HG03025 (cell line): ENCODE measurements around the gene HOXC9.

ENCODE experiments used
- ATAC-seq: cut with Tn5 transposase; IDR thresholded peaks from one replicate; pipeline ENCODE4 v1.9.1; 2021; ENCODE audit warnings: mild to moderate bottlenecking, moderate library complexity; ENCODE audit not compliant: unreplicated experiment, low FRiP score

The HOXC9 gene

DNA sequence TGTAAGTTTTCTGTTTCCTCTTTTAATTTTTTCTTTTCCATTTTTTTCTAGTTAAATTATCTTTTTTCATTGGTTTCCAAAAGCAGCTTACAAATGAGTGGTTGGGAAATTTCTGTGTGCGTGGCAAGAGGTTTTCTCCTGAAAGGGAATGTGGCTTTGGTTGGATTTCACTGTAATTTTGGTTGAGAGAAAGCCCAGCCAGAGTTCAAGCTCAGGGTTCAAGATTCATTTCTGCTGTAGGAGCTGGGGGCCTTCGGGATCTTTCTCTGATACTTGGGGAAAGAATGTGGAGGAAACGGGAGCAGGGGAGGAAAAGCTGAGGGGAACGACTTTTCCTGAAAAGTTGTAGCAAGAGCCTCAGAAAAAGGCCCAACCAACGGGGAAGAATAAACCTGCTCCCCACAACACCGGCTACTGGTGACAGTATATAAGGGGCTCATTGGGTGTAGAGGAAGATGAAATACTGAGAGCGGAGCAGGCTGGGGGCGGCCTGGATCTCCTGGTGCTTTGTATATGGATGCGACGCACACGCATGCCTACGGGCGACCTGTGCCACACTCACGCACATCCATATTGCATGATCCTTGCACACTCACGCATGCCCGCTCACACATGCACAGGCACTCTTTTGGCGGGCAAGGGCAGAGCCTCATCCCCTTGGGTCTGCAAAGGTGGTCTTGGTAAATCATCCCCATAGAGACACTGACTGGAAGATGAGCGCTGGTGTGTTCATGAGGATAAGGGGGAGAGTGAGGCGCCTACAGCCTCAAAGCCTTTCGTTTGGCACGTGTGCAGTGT lies 13.1 kb upstream of the HOXC9 start:
- ATAC-seq: no peak

DNA sequence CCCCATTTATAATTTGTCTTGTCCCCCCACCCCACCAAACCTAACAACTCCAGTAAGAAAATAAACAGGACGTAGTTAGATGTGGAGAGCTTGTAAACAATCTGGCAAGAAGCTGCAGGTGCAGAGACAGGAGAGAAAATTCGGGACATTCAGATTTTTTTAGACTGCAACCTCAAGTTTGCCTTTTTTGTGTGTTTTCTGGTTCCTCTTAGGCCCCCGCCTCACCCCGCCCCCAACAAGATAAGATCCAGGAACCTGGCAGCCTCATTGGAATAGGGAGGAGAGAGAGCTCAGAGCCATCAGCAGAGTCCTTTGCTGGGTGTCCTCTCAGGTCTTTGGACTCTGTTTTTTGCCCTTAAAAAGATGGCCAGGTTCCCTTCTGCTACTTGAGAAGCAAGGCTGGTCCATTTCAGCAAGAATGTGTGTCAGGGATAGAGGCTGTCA lies 12.2 kb upstream of the HOXC9 start:
- ATAC-seq: no peak

DNA sequence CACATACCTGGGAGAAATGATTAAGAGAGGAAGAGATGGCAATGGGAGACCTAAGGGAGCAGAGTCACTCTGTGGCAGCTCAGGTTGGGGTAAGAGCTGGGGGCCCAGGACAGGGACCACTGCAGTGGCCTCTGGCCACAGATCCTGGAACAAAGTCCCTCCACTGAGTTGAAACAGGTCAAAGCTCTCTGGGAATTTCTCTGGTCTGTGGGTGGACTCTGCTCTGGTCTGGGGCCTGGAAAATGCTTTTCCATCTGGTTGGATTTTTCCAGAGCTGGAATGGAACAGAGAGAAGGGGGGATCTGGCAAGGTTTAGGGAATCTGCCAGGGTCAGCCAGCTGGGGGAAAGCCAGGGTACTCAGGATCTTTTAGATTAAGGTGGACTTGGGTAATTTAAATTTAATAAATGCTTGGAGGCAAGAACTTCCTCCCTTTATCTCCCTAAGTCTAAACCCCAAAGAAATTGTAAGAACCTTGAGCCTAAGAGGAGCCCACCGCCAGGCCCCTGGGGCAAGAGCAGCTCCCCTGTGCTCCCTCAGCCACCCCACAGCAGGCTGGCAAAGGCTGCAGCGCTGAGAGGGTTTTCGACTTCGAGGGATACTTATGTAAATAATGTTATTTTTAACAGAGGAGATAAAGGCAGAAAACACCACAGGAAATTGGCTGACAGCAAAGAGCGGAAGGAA lies 11.3 kb upstream of the HOXC9 start:
- no peak for ATAC-seq

DNA sequence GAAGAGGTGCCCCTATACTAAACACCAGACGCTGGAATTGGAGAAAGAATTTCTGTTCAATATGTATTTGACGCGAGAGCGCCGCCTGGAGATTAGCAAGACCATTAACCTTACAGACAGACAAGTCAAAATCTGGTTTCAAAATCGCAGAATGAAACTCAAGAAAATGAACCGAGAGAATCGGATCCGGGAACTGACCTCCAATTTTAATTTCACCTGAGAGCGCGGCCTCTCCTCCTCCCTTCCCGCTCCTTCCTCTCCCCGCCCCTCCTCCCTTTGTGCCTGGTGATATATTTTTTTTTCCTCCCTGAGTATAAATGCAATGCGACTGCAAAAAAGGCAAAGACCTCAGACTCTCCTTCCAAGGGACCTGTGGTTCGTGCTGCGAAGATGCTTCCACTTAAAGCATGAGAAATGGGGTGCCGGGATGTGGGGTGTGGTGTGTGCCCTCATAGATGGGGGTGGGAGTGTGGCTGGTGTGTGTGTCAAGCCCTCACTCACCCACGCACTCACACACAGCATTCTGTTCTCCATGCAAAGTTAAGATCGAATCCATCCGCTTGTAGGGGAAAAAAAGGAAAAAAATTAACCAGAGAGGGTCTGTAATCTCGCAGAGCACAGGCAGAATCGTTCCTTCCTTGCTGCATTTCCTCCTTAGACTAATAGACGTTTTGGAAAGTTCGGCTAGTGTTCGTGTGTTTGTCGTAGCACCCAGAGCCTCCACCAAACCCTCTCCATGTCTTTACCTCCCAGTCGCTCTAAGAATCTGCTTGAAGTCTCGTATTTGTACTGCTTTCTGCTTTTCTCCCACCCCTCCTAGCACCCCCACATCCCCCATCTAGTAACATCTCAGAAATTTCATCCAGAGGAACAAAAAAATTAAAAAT lies 10.5 kb upstream of the HOXC9 start:
- ATAC-seq: no peak

DNA sequence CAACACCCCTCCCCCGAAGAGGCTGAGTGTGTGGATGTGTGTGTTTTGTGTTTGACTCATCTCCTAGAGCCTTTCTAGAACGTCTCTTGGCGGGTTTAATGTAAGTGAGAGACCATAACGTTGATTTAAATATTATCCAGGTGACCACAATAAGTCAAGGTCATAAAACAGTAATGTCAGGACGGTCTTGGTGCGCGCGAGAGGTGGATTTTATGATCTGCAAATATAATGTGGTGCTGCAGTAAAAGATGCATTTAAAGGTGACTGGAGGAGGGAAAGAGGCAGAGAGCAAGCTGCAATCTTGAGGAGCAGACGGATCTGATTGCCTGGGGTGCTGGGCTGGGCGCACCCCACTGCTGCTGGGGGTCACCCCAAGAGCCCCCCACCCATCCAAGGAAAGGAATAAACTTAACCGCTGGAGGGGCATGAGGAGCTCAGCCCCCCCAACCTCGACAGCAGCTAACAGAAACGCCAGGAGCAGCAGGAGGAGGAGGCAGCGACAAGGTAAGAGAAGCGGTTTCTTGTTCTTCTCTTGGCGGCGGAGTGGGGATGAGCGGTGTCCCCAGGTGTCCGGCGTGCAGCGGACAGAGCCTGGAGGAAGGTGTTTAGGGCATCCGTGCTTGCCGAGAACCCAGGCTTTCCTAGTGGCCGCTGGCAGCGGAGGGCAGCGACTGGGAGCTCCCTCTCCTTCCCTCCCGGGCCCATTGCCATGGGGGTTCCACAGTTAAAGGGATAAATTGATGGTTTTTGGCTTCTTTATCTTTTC lies 9.5 kb upstream of the HOXC9 start:
- ATAC-seq: no peak

DNA sequence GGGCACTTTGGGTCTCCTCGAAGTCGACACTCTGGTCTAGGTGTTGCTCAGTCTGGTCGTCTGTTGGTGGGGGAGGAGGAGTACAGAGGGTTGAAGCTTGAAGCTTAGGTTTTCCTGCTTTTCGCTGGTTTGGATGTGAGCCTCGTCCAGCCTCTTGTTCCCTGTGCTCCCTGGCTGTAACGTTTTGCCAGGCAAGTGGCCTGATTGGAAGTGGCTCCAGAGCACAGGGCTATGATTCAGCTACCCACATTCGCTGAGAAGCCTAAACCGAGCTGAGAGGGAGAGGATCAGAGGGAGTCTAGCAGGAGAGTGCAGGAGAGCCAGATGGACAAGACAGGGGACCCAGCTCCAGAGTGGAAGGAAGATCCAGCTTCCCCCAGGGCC lies 8.9 kb upstream of the HOXC9 start:
- ATAC-seq: no peak

DNA sequence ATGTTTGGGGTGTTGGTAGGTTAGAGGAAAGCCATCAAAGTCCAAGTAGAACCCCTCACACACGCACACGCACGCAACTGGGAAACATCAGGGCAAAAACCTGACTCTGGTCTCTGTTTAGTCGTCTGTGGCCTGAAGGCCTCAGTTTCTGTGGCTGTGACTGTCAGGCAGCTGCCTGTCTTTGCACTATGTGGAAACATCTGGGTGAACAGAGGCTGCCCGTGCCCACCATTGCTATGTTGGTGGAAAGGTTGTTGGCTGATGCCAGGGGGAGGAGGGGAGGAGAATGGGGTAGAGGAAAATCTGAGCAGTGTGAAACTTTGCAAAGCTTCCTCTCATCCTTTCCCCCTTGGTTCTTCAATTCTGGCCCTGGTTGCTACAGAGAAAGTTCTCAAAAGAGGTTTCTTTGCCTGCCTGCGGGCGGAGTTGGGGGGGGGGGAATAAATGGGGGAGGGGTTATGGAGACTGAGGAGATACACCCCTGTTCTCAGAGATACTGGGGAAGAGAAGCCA lies 7.5 kb upstream of the HOXC9 start:
- no peak for ATAC-seq

DNA sequence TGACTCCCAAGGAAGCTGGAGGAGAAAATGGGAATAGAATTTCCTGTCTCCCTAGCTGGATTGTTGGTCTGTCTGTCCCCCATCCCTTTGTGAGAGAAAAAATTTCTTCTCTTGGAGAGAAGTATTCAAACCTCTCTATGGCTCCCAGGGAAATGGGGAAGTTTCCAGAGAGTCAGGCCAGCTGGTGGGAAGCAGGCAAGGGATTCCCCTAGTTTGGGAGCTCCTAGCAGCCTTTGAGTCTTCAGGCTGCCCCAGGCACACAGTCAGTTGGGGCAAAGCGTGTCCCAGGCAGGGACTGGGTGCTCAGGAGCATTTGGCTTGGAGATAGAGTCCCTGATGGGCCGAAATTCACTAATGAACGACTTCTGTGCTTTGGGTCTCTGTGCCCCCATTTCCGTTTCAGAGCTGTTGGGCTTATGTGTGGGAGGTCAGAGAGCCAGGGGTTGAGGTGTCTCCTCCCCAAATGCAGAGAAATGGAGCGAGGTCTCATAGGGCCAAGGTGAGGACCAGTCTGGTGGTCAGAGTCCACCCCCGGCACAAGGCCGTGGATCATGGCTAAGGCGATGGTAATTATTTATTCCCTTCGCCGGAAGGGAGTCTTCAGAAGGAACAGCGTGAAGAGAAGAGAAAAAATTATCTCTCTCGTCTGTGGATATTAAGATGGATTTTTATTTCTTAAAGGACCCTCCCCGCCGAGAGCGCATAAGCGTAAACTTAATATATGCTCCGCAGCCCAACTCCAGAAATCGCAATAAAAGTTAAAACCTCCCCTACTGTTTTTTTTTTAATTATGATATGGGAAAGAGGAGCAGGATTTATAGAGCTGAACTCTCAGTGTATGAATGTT lies 6.6 kb upstream of the HOXC9 start:
- ATAC-seq: no peak

DNA sequence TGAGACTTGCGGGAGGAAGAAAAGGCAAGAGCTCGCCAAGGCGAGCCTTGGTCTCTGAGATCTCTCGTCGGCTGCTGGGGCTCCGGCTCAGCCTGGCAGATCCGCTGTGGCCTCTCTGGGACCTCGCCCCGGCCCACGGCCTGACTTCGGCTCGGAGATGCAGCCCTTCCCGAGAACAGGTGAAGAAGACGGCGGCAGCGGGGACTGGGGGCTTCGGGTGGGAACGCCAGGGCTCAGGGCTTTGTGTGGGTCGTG lies 6.0 kb upstream of the HOXC9 start:
- ATAC-seq: no peak

DNA sequence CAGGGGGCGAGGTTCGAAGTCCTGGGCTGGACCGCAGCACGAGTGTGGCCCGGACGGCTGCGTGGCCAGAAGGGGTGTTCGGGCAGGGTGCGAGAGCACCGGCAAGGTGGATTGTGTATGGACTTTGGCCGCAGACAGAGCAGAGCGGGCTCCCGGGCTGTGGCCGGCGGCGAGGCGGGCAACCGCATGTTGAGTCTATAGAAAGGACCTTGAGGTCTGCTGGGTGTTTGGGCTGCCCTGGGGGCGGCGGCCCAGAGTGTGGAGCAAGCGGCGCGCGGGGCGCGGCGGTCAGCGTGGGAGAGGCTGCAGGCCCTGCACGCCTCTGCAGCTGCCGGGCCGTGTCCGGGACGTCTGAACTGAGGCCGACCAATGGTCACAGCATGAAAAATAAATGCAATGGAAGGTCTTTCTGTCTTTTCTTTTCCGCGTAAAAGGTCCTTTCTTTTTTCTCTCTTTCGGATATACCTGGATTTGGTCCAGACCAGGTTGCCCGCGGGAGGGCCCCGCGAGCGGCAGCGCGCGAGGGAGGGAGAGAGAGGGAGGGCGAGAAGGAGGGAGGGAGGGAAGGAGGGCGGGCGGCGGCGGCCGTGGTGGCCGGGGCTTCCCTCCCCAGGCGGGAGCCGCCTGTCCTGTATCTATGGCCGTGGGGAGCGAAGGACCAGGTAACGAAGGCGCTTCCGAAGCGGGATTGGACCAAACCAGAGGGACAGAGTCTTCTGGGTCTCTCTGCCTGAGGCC lies 5.5 kb upstream of the HOXC9 start:
- ATAC-seq: no peak

DNA sequence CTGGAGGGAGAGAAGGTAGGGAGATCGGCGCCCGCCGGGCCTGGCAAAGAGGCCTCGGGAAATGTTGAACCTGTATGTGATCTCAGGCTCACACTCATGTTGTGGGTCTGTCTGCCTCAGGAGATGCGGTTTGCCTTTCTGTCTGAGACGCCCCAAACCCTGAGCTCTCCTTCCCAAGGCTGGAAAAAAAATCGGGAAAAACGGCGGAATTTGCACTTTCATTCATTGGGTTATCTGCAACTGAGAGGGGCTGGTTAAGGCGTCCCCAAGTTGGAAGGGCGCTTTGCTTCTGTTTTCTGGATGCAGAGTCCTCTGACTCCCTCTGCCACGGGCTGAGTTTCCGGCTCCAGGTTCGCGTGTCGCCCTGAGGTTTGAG lies 5.0 kb upstream of the HOXC9 start:
- ATAC-seq: no peak

DNA sequence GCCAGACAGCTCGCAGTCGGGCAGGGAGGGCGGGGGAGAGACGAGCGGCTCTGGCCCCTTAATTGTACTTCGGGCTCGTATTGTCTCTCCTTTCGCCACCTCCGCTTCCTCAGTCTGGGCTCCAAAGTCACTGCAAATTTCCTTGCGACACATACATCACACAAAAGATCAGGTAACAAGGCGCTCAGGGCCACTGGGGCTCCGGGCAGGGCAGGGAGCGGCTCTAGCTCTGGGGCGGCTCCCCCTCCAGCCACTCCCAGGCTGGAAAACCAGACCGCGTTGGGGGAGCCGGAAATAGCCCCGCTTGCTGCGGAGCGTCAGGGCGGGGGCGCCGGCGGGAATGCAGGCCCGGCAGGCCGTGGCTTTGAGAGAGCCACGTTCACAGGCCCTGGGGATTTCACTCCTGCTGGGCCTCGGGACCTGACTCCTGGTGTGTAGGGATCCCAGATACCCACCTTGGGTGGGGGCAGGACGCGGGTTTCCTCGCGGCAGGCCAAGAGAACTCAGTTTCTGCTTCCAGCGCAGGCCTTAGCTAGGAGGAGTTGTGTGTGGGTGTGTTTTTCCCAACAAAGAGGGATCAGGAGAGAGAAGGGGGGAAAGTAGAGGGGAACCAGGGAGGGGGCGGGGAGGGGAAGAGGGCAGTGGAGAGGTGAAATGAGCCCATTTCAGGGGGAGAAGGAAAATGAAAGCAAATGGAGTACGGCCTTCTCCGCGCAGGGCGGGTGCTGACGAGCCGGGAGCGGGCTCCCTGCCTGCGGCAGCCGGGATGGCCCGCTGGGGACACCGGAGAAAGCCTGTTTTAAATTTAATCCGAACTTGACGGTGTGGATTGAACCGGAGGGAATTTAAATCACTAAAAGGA lies 4.4 kb upstream of the HOXC9 start:
- no peak for ATAC-seq

DNA sequence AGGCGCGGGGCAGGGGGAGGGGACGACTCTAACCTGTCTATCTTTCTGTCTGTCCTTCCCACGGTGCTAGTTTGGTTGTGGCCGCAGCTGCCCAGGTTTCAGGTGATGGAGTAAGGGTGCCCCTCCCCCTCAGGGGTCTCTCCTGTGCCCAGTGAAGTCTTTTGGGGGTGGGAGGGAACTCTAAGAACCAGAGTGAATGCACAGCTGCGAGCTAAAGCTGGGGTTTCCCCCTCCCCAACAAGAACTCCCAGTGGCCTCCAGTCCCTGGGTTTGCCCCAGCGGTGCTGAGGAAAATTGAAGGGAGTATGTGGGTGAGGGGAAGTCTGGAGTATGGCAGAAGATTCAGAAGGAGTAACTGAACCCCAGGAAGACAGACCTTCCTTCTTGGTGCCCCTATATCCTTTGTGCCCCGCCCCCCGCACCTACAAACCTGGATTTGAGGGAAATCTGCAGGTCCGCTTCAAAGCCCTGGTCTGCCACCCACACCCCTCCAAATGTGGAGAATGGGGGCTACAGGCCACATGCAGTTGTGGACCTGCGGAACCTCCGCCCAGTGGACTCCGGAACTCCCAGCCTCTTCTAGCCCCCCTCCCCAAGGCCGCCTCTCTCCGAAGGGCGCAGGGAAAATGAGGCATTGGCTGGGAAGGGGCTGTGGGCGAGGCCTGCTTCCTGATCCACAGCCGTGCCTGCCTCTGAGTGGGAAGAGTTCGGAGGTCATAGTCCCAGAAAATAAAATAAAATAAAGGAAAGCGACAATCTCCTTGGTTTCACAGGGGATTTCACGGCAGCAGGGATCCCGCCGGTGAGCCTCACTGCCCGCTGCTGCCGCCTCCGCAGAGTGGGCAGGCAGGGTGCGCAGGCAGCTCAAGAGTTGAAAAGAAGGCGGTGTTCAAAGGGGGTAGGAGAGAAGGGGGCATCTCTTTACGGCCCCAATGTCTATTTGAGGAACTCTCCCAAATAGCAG lies 3.4 kb upstream of the HOXC9 start:
- ATAC-seq: no peak

DNA sequence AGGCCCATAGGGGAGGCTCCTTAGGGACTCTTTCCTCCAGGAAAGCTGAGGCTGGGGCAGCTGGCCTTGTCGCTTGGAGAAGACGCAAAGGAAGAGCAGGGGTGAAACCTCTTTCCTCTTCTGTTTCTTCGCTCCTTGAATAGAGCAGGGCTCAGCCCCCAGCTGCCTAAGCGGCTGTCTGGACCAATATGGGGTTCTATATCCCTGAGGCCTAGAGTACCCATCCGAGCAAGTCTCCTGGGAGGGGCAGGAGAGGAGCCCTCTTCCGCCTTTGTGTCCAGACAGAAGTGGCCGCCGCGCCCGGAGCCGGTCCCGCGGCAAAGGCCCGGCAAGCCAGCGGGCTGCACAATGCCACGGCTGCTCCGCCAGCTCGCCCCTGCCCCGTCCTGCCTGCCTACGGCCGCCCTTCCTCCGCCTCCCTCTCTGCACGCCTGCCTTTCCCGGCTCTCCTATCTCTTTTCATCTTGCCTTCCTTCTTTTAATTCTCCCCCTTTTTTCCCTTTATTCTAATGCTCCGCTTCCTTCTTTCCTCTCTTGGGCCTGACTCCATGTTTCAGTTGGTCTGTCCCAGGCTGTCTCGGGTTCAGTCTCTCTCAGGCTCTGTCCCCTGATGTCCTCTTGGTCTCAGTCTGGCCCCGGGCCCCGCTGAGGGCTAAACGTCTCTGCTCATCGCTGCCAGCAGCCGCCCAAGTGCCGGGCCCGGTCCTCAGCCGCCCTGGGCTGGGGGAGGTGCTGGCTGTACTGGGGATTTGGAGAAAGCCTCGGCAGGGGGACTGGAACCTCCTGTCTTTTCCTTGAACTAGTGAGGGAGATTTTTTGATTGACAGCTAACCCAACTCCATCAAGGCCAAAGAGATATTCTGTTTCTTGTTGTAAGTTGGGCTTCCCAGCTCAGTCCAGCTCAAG lies 2.5 kb upstream of the HOXC9 start:
- ATAC-seq: no peak

DNA sequence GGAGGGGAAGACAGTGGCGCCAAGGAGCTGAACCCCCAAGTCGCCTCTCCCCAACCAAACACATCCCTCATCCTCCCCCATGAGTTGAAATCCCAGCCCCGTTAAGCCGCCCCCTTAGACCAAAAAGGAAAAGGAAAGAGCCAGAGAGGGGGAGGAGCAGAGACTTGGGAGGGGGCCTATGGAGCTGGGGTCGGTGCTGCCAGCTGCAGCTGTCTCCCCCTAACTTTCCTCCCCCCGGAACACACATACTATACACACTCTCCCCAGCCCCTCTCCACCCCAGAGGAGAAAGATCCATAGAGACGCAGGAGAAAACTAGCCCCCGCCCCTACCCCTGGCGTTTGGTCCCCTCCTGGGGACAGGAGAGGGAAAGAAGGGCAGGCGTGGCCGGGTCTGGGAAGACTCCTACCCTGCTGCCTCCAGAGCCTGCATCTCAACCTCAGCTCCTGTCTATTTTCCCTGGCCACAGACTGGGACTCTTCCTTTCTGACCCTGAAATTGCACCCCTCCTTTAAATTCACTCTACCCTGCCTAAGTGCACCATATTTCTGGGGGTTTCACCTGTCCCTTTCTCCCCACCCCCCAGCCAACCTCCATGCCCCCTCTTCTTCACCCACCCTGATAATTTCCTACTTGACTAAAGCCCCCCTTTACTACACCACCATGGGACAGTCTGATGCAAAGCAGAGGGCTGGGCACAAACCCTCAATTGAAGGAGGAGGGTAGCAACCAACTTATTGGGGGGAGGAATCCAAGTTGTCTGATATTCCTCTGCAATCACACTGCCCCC lies 1.7 kb upstream of the HOXC9 start:
- no peak for ATAC-seq
